HepG2 (cell line): ENCODE measurements around the gene CBY1. TPM values are rescaled to one million over a fixed set of nuclear protein-coding genes. Genes with fewer than 3 reads are reported as not detected.

ENCODE experiments used
- ATF6 ChIP-seq: sonication (generic); formaldehyde crosslinking; conservative IDR thresholded peaks from 2 replicates; pipeline ENCODE4 v1.4.0; 2020; ENCODE audit warnings: missing genetic modification reagents
- CBX5 ChIP-seq: sonication (generic); formaldehyde crosslinking; IDR thresholded peaks from 2 replicates; pipeline ENCODE4 v1.4.0; 2020; ENCODE audit warnings: missing genetic modification reagents, borderline replicate concordance
- ETV5 ChIP-seq: IDR thresholded peaks from 2 replicates; pipeline ENCODE4 v1.6.1; 2018; ENCODE audit warnings: missing biosample characterization, missing genetic modification reagents, inconsistent platforms, borderline replicate concordance
- HCFC1 ChIP-seq: fragments of 150-350 bp; IDR thresholded peaks from 2 replicates; pipeline ENCODE4 v1.6.1; 2014; ENCODE audit warnings: low read depth, low read length
- HNF1B ChIP-seq: sonication (generic); formaldehyde crosslinking; IDR thresholded peaks from 2 replicates; pipeline ENCODE4 v1.5.1; 2020; ENCODE audit warnings: mild to moderate bottlenecking, moderate library complexity, missing genetic modification reagents
- HOXA5 ChIP-seq: sonication (generic); formaldehyde crosslinking; IDR thresholded peaks from 2 replicates; pipeline ENCODE4 v1.4.0; 2020; ENCODE audit warnings: missing genetic modification reagents
- KDM2A ChIP-seq: sonication (generic); formaldehyde crosslinking; IDR thresholded peaks from 2 replicates; pipeline ENCODE4 v1.4.0; 2020; ENCODE audit warnings: low read depth, missing genetic modification reagents, borderline replicate concordance
- LBX2 ChIP-seq: sonication (generic); formaldehyde crosslinking; IDR thresholded peaks from 2 replicates; pipeline ENCODE4 v1.5.0; 2020; ENCODE audit warnings: missing genetic modification reagents, mild to moderate bottlenecking, borderline replicate concordance
- NONO ChIP-seq, 2 experiments: fragments of 450-650 bp in 1 of 2; sonication (generic) in 1 of 2; formaldehyde crosslinking in 1 of 2; IDR thresholded peaks in 1 of 2; conservative IDR thresholded peaks in 1 of 2; 2 replicates each; pipeline versions ENCODE4 v1.6.1 to v1.8.0; 2017 to 2022; ENCODE audit warnings: mild to moderate bottlenecking in 1 of 2, missing genetic modification reagents in 1 of 2, moderate library complexity in 1 of 2
- RBAK ChIP-seq: sonication (generic); formaldehyde crosslinking; IDR thresholded peaks from 2 replicates; pipeline ENCODE4 v1.5.1; 2020; ENCODE audit warnings: mild to moderate bottlenecking, missing genetic modification reagents
- RBFOX2 ChIP-seq: fragments of 200-400 bp; formaldehyde crosslinking; IDR thresholded peaks from 2 replicates; pipeline ENCODE4 v1.6.1; 2017; ENCODE audit warnings: low read depth, mild to moderate bottlenecking, low read length
- RELA ChIP-seq: sonication (generic); formaldehyde crosslinking; IDR thresholded peaks from 2 replicates; pipeline ENCODE4 v1.4.0; 2020; ENCODE audit warnings: missing genetic modification reagents
- TBX3 ChIP-seq: fragments of 450-650 bp; IDR thresholded peaks from 2 replicates; pipeline ENCODE4 v1.6.1; 2017; ENCODE audit warnings: antibody characterized with exemption, mild to moderate bottlenecking, inconsistent platforms, borderline replicate concordance
- TIGD3 ChIP-seq: sonication (generic); formaldehyde crosslinking; IDR thresholded peaks from 2 replicates; pipeline ENCODE4 v1.5.1; 2020; ENCODE audit warnings: mild to moderate bottlenecking, missing genetic modification reagents, borderline replicate concordance
- ZBTB20 ChIP-seq: sonication (generic); formaldehyde crosslinking; IDR thresholded peaks from 2 replicates; pipeline ENCODE4 v1.8.1; 2023; ENCODE audit warnings: missing genetic modification reagents, low read depth, mild to moderate bottlenecking, borderline replicate concordance
- ZBTB21 ChIP-seq: sonication (generic); formaldehyde crosslinking; IDR thresholded peaks from 2 replicates; pipeline ENCODE4 v1.4.0; 2020; ENCODE audit warnings: missing genetic modification reagents
- ZFP41 ChIP-seq: sonication (generic); formaldehyde crosslinking; IDR thresholded peaks from 2 replicates; pipeline ENCODE4 v1.4.0; 2020; ENCODE audit warnings: mild to moderate bottlenecking, missing genetic modification reagents, borderline replicate concordance
- ZGPAT ChIP-seq: IDR thresholded peaks from 2 replicates; pipeline ENCODE4 v1.6.1; 2016; ENCODE audit warnings: mild to moderate bottlenecking
- ZMYM4 ChIP-seq: sonication (generic); formaldehyde crosslinking; IDR thresholded peaks from 2 replicates; pipeline ENCODE4 v1.8.1; 2023; ENCODE audit warnings: mild to moderate bottlenecking, missing genetic modification reagents
- ZNF136 ChIP-seq: sonication (generic); formaldehyde crosslinking; IDR thresholded peaks from 2 replicates; pipeline ENCODE4 v1.8.1; 2022; ENCODE audit warnings: low read depth, mild to moderate bottlenecking, moderate library complexity, missing genetic modification reagents
- ZNF230 ChIP-seq: sonication (generic); formaldehyde crosslinking; IDR thresholded peaks from 2 replicates; pipeline ENCODE4 v1.4.0; 2020; ENCODE audit warnings: mild to moderate bottlenecking, missing genetic modification reagents
- ZNF589 ChIP-seq: sonication (generic); formaldehyde crosslinking; conservative IDR thresholded peaks from 2 replicates; pipeline ENCODE4 v1.8.0; 2022; ENCODE audit warnings: mild to moderate bottlenecking, moderate library complexity, missing genetic modification reagents
- ZNF607 ChIP-seq: sonication (generic); formaldehyde crosslinking; IDR thresholded peaks from 2 replicates; pipeline ENCODE4 v1.5.1; 2020; ENCODE audit warnings: missing genetic modification reagents, mild to moderate bottlenecking, borderline replicate concordance
- ZSCAN9 ChIP-seq: IDR thresholded peaks from 2 replicates; pipeline ENCODE4 v1.6.1; 2016; ENCODE audit warnings: borderline replicate concordance
- polyA plus RNA-seq, 8 experiments: library from polyadenylated mRNA; depleted of rRNA in 3 of 8; stranded (reverse) in 7 of 8; unstranded in 1 of 8; fragments of >200 nt; fragmentation: Illumina TruSeq in 4 of 8; extraction: Trizol in 4 of 8; gene quantifications; 2 replicates each; pipeline versions ENCODE4 v1.2.1 to v1.2.3, GENCODE V29; 2011 to 2016; ENCODE audit warnings: low read depth in 4 of 8, missing spikeins in 1 of 8, mixed read lengths in 1 of 8; ENCODE audit not compliant: insufficient read depth in 1 of 8
- total RNA-seq, 5 experiments: library from RNA; depleted of rRNA; stranded (reverse); fragments of >200 nt; fragmentation: Illumina TruSeq; extraction: Trizol; gene quantifications; 2 replicates each; pipeline ENCODE4 v1.2.3, GENCODE V29; 2016; ENCODE audit warnings: low read depth in 1 of 5

CBY1 gene
- total and polyA plus RNA-seq, 2 of the 13 experiments (the other 11 are each of a cell fraction or from before 2014, with no cell fraction given) = 19.7 to 20.3 TPM

- TF ChIP-seq ZGPAT (CRISPR knock-in tag) = no peak
- no peak for TF ChIP-seq ZNF230 (CRISPR knock-in tag)
- no peak for TF ChIP-seq ZBTB21 (CRISPR knock-in tag)
- no peak for TF ChIP-seq ATF6
- 0 out of 2 replicates have a peak, but pooled peaks have one; percentile 10 for TF ChIP-seq CBX5 (CRISPR knock-in tag)
- TF ChIP-seq RBFOX2 = no peak
- TF ChIP-seq ZNF136 = no peak
- no peak for TF ChIP-seq ZFP41 (CRISPR knock-in tag)
- no peak for TF ChIP-seq HOXA5 (CRISPR knock-in tag)
- TF ChIP-seq ZNF589 (CRISPR knock-in tag) = 0 out of 2 replicates have a peak, but pooled peaks have one; percentile 43
- no peak for TF ChIP-seq ZNF607
- TF ChIP-seq HNF1B = no peak
- TF ChIP-seq RELA (CRISPR knock-in tag) = no peak
- TF ChIP-seq LBX2 (CRISPR knock-in tag) = no peak
- no peak for TF ChIP-seq KDM2A (CRISPR knock-in tag)
- TF ChIP-seq ZMYM4 (CRISPR knock-in tag) = no peak
- TF ChIP-seq ZBTB20 = no peak; the same call in 1 of the 2 replicates
- TF ChIP-seq ETV5 (CRISPR knock-in tag) = peak; percentile 40; the same call in 1 of the 2 replicates
- no peak for TF ChIP-seq TIGD3 (CRISPR knock-in tag)
- TF ChIP-seq RBAK (CRISPR knock-in tag) = no peak
- 0 out of 2 replicates have a peak, but pooled peaks have one; percentile 7 for TF ChIP-seq ZSCAN9
- TF ChIP-seq TBX3 = no peak
- no peak for TF ChIP-seq HCFC1
- TF ChIP-seq NONO (IDR thresholded peaks at IDR 0.05) = no peak
- TF ChIP-seq NONO (CRISPR knock-in tag; conservative IDR thresholded peaks at IDR 0.05) = no peak; the same call in 1 of the 2 replicates
These were observed 48.3 kb downstream of the CBY1 start (continued) for GRCh38 chr22:38704654-38705234.
